ENCODE data around the gene ZNF195. TPM values are rescaled to one million over a fixed set of nuclear protein-coding genes. Genes with fewer than 3 reads are reported as not detected.
"Not testable (repeated sequence)": the region's sequence is repeated elsewhere in the genome, so short reads cannot be mapped to it uniquely, and the experiment has no call there.

The ZNF195 gene
- total and polyA plus RNA-seq, 2 donors (not counting 1 experiment from before 2014, with no cell fraction given): 21.3 to 47.3 TPM

DNA sequence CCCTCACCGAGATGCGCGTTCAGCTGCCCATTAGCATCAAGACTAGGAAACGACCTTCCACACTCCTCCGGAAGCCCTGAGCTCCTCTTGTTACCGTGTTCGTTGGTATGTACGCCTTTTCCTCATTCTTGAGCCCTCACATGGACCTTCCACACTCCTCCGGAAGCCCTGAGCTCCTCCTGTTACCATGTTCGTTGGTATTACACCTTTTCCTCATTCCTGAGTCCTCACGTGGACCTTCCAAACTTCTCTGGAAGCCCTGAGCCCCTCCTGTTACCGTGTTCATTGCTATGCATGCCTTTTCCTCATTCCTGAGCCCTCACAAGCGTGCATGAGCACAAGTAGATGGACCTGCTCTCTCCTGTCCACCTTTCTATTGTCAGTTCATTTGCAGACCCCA is 52.5 kb downstream of the ZNF195 start:
- H3K27ac Mint-ChIP-seq; H3K4me2 ChIP-seq (replicated peaks; ENCODE audit: low read depth, low read length, poor library complexity, severe bottlenecking); H3K4me3 Mint-ChIP-seq; H2AFZ ChIP-seq (ENCODE audit: insufficient read depth, low read depth, low read length, poor library complexity, severe bottlenecking); DNase-seq; H3K9me3 ChIP-seq (ENCODE audit: control extremely low read depth in 1 of 3, control insufficient read depth in 2 of 3, insufficient read depth in 1 of 3, low read length in 2 of 3); H3K27me3 ChIP-seq (replicated peaks in 1 of 4; ENCODE audit: control extremely low read depth in 1 of 4, control insufficient read depth in 3 of 4, insufficient read depth in 4 of 4, low read length in 3 of 4); H3K9ac ChIP-seq (ENCODE audit: low read length); H3K79me2 ChIP-seq (ENCODE audit: control insufficient read depth, insufficient read depth, low read length); H3K36me3 ChIP-seq (replicated peaks in 1 of 2; ENCODE audit: control extremely low read depth in 1 of 2, control insufficient read depth in 1 of 2, extremely low read depth in 1 of 2, insufficient read depth in 2 of 2, low read length in 1 of 2); H3K4me3 ChIP-seq (ENCODE audit: control extremely low read depth in 1 of 5, extremely low read depth in 1 of 5, insufficient read depth in 1 of 5, low read depth in 2 of 5, low read length in 4 of 5); POLR2A ChIA-PET; H3K27me3 Mint-ChIP-seq; H3K4me1 ChIP-seq (ENCODE audit: control insufficient read depth in 2 of 2, insufficient read depth in 2 of 2, low read length in 2 of 2); H4K20me1 ChIP-seq (ENCODE audit: control insufficient read depth, insufficient read depth, low read length, poor library complexity, severe bottlenecking); H3K27ac ChIP-seq (ENCODE audit: low read length in 2 of 2); intact Hi-C loops (cut with micrococcal nuclease); H3K9me3 Mint-ChIP-seq (ENCODE audit: insufficient read depth); ATAC-seq (ENCODE audit: low read depth); H3K4me1 Mint-ChIP-seq; CTCF ChIA-PET: not testable (repeated sequence)
- WGBS (ENCODE audit: insufficient coverage): no CpG with 5 or more reads among the region's 13 CpGs

- CTCF ChIA-PET; ATAC-seq (ENCODE audit: low read depth); H3K9me3 ChIP-seq (ENCODE audit: control extremely low read depth in 1 of 3, control insufficient read depth in 2 of 3, insufficient read depth in 1 of 3, low read length in 2 of 3); H3K27ac Mint-ChIP-seq; POLR2A ChIA-PET; H3K27me3 Mint-ChIP-seq; H2AFZ ChIP-seq (ENCODE audit: insufficient read depth, low read depth, low read length, poor library complexity, severe bottlenecking); DNase-seq; H3K4me1 ChIP-seq (ENCODE audit: control insufficient read depth in 2 of 2, insufficient read depth in 2 of 2, low read length in 2 of 2); H3K27ac ChIP-seq (ENCODE audit: low read length in 2 of 2); H3K79me2 ChIP-seq (ENCODE audit: control insufficient read depth, insufficient read depth, low read length); H3K4me3 Mint-ChIP-seq; H3K36me3 ChIP-seq (replicated peaks in 1 of 2; ENCODE audit: control extremely low read depth in 1 of 2, control insufficient read depth in 1 of 2, extremely low read depth in 1 of 2, insufficient read depth in 2 of 2, low read length in 1 of 2); H3K4me3 ChIP-seq (ENCODE audit: control extremely low read depth in 1 of 5, extremely low read depth in 1 of 5, insufficient read depth in 1 of 5, low read depth in 2 of 5, low read length in 4 of 5); H3K4me1 Mint-ChIP-seq; H3K27me3 ChIP-seq (replicated peaks in 1 of 4; ENCODE audit: control extremely low read depth in 1 of 4, control insufficient read depth in 3 of 4, insufficient read depth in 4 of 4, low read length in 3 of 4); intact Hi-C loops (cut with micrococcal nuclease); H3K4me2 ChIP-seq (replicated peaks; ENCODE audit: low read depth, low read length, poor library complexity, severe bottlenecking); H4K20me1 ChIP-seq (ENCODE audit: control insufficient read depth, insufficient read depth, low read length, poor library complexity, severe bottlenecking); H3K9me3 Mint-ChIP-seq (ENCODE audit: insufficient read depth); H3K9ac ChIP-seq (ENCODE audit: low read length): not testable (repeated sequence)
- WGBS (ENCODE audit: insufficient coverage): no CpG with 5 or more reads among the region's 3 CpGs
Observed at GRCh38 chr11:3324724-3325123, 54.2 kb downstream of the ZNF195 start.

Small RNAs within 50 kb of the gene (small RNA-seq; reads per million reads assigned to genes)
- not detected for gene AC123788.2 (ENCODE audit: insufficient read length, low read depth, low replicate concordance)

Other genes with a start within 250 kb of the ZNF195 start
- 0.15 and 0.56 TPM in 2 replicates for gene OSBPL5, start 213.8 kb downstream of the ZNF195 start, total RNA-seq
- gene OSBPL5, start 213.8 kb downstream of the ZNF195 start, polyA plus RNA-seq: 1.2 TPM in 2 replicates
- gene MRGPRG, start 160.3 kb downstream of the ZNF195 start, total RNA-seq: not detected in 2 replicates
- gene MRGPRG, start 160.3 kb downstream of the ZNF195 start, polyA plus RNA-seq: not detected in 2 replicates
- not detected in 2 replicates for gene MRGPRE, start 146.7 kb downstream of the ZNF195 start, total RNA-seq
- gene MRGPRE, start 146.7 kb downstream of the ZNF195 start, polyA plus RNA-seq: not detected in 2 replicates

Data from B cell (primary cell).